Subcutaneous adipose tissue (tissue), 4 donors: ENCODE measurements around the gene TRIM65. TPM values are rescaled to one million over a fixed set of nuclear protein-coding genes. Genes with fewer than 3 reads are reported as not detected.

ENCODE experiments used
- total RNA-seq, 4 donors: library from RNA; depleted of rRNA; stranded (reverse); fragments of >200 nt; gene quantifications; one replicate each; pipeline ENCODE4 v1.1.0, GENCODE V29; 2016
- TF ChIP-seq, protein P1 (sequence below): fragments of 450-650 bp; IDR thresholded peaks from one replicate; pipeline ENCODE4 v1.5.1; 2016; ENCODE audit warnings: low read depth, mild to moderate bottlenecking, control low read depth, antibody characterized with exemption, moderate library complexity

Gene TRIM65
- total RNA-seq, 4 donors from 2014 or later = 14.3 to 33.9 (median 24.7) TPM

- TF ChIP-seq, protein P1, sequence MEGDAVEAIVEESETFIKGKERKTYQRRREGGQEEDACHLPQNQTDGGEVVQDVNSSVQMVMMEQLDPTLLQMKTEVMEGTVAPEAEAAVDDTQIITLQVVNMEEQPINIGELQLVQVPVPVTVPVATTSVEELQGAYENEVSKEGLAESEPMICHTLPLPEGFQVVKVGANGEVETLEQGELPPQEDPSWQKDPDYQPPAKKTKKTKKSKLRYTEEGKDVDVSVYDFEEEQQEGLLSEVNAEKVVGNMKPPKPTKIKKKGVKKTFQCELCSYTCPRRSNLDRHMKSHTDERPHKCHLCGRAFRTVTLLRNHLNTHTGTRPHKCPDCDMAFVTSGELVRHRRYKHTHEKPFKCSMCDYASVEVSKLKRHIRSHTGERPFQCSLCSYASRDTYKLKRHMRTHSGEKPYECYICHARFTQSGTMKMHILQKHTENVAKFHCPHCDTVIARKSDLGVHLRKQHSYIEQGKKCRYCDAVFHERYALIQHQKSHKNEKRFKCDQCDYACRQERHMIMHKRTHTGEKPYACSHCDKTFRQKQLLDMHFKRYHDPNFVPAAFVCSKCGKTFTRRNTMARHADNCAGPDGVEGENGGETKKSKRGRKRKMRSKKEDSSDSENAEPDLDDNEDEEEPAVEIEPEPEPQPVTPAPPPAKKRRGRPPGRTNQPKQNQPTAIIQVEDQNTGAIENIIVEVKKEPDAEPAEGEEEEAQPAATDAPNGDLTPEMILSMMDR = no peak
Measured at GRCh38 chr17:75872434-75873351, 24.1 kb downstream of the TRIM65 start.

DNA sequence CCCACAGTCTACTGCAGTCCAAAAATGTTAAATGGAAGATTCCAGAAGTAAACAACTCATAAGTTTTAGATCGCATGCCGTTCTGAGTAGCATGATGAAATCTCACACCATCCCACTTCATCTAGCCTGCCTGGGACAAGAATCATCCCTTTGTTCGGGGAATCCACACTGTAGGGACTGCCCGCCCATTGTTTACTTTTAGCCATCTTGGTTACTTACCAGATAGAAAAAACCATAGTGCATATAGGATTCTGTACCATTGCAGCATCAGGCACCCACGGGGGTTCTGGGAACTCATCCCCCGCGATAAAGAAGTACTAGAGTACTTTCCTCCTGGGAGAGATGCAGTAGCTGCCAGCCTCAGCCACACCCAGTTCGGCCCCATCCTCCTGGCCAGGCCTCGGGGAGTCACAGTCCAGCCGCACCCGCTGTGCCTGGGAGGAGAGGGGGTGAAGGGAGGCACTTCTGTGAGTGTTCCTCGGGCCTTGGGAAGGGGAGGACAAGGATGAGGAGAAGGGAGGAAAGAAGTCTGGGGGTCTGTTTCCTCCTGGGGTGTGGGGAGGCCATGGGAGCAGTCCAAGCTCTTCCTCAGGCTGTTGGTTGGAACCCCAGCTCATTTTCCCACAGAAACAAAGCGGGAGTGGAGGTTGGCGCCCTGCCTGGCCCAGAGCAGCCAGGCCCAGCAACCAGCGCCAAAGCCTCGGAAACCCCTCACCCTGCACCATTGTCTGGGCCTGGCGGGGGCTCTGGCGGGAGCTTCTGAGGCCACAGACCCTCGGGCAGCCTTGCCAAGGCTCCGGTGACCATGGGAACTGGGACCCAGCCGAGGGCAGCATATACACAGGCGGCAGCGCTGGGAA, 27.2 kb downstream of the TRIM65 start:
- TF ChIP-seq, protein P1 = no peak

GRCh38 chr17:75864448-75864871, 32.3 kb downstream of the TRIM65 start:
- TF ChIP-seq, protein P1 = no peak

DNA sequence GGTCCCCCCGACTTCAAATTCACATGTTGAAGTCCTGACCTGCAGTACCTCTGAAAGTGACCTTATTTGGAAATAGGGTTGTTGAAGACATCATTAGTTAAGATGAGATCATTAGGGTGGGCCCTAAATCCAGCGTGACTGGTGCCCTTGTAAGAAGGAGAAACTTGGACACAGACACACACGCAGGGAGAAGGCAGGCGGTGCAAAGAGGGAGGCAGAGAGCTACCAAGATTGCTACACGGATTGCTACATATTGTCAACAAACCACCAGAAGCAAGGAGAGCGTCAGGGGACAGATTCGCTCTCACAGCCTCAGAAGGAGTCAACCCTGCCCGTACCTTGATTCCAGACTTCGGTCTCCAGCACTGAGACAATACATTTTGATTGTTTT, 34.8 kb downstream of the TRIM65 start:
- TF ChIP-seq, protein P1 = no peak

GRCh38 chr17:75856062-75856756, 40.5 kb downstream of the TRIM65 start:
- TF ChIP-seq, protein P1 = no peak

DNA sequence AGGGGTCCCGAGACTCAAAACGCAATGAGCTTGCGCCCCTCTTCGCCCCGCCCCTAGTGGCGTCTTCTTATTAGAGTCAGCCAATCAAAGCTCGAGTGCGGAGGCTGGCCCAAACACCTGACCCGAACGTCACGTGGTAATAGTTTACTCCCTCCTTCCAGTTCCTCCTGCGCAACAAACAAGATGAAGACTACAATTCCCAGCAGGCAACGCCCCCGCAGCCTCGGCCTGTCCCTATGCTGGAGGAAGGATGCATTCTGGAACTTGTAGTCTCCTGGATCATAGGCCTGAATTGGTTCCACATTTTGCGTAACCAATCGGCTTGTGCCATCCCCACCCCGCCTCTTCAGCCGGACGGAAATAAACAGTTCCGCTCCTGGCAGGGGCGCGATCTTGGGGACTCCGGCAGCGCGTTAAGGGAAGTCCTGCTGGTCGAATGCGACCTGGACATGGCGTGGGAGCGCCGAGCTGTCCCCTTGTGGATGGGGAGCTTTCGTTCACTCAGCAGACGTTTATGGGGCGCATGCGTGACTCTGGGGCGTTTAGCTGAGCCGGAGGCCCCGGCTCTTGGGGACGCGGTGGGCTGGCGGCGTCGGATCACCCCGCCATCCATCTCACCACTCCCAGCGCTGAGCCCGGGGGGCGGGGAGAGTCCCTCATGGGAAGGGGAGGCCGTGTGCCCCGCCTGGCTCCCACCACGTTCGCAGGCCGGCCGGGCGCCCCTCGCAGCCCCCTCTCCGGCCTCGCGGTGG, 41.3 kb downstream of the TRIM65 start, which contains the start of gene WBP2:
TSS of gene WBP2 (minus strand) at position 26 of the 752 bp plus-strand sequence. CDS start 38 bp downstream, outside the sequence.
- TF ChIP-seq, protein P1 = no peak
